NCI-H1436 (cell line): ENCODE data around the gene SLC25A33.
"Not testable (repeated sequence)": the region's sequence is repeated elsewhere in the genome, so short reads cannot be mapped to it uniquely, and the experiment has no call there.

Source experiments
- DNase-seq: peaks from one replicate; lab custom pipeline; 2025; lab: John Stamatoyannopoulos, UW

Gene SLC25A33

DNA sequence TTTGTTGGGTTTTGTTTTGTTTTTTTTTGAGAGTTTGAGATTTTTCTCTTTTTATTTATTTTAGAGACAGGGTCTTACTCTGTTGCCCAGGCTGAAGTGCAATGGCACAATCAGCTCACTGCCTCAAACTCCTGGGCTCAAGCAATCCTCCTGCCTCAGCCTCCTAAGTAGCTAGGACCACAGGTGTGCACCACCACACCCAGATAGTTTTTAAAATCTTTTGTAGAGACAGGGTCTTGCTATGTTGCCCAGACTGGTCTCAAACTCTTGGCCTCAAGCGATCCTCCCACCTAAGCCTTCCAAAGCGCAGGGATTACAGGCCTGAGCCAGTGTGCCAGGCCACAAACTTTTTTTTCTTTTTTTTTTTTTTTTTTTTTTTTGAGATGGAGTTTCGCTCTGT is 85.8 kb downstream of the SLC25A33 start:
- not testable (repeated sequence) for DNase-seq

GRCh38 chr1:9626201-9626608 is 86.9 kb downstream of the SLC25A33 start:
- no peak for DNase-seq

DNA sequence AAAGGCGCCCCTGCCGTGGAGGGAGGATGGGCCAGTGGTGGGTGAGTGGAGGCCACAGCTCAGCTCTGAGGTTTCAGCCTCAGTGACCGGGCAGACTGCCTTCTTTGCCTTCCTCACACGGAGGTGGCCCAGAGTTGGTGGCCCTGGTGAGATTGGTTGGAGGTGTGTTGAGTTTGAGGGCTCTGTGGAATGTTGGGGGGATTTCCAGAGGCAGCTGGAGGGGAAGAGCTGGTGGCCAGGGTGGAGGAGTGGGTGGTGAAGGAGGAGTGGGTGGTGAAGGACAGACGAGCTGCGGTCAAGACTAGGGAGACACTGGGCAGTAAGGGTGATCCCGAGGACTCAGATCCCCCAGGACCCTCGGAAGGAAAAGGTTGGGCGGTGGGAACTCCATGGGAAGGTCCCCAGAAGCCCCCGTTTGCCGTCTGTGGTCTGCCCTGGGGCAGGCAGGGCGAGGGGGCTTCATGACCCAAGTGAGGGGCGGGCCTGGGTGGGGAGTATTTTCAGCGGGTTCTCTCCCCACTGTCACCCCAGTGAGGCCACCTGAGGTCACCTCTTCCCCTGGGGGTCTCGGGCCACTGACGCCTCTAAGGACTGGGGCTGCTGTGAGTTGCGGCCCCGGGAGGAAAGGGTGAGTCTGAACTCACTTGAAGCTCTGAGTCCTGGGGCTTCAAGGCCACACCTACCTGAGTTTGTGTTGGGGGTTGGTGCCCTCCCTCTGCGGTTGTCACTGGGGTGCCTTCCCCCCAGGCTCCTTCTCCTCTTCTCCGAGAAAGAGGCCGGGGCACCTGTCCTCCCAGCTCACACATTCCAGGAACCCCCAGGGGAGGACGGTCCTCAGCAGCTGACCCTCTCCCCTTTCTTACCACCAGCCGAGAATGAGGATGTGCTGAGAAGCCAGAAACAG is 89.5 kb downstream of the SLC25A33 start:
- DNase-seq, result no peak

DNA sequence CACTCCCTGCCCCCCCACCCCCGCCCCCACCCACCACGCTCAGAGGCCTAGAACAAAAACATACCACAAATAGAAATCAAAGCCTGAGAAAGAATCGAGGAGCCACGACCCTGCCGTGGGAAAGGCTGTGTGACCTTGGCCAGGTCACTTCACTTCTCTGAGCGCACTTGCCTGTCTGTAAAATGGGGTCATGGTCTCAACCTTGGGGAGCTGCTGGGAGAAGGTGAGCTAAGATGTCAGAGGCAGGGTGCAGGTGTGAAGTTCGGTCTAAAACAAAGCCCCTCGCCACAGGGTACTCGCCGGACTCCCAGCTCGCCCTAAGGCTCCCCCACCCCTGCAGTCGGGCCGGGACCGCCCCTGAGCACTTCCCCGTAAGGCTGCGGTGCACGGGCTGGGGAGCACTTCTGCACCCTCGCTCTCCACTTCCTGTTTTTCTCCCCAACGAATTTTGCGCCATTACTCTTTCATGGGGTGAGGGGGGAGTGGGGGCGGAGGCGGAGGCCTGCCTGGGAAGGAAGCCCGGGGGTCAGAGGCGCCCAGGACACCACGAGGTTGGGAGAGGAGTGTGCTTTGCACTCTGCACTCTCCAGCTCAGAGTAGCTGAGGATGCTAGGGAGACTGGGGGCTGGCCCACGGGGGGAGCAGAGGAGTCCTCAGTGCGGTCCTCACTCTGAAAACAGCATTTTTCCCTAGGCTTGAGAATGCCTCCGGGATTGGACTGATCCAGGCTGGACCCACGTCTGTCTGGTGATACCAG is 90.4 kb downstream of the SLC25A33 start:
- no peak for DNase-seq

GRCh38 chr1:9630331-9631111 is 91.3 kb downstream of the SLC25A33 start:
- DNase-seq, result no peak

GRCh38 chr1:9631613-9632012 is 92.3 kb downstream of the SLC25A33 start:
- DNase-seq, result no peak

GRCh38 chr1:9633493-9633892 is 94.2 kb downstream of the SLC25A33 start:
- DNase-seq, result no peak

DNA sequence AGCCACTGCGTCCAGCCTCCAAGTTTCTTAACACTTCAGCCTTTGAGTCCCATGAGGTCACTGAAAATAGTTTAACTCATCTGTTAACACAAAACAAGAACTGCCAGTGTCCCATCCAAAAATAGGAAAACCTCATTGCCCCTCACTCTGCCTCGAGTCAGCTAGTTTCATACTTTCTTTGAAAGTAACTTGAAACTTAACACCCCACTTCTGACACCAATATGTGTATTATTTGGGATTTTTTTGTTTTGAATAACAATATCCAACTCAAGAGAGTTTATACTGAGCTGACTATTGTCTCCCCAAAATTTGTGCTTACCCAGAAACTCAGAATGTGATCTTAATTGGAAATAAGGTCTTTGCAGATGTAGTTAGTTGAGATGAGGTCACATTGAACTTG is 95.3 kb downstream of the SLC25A33 start:
- DNase-seq, result no peak
